ENCODE measurements around the gene TEX22.
"Not testable (repeated sequence)": the region's sequence is repeated elsewhere in the genome, so short reads cannot be mapped to it uniquely, and the experiment has no call there.

The TEX22 gene

DNA sequence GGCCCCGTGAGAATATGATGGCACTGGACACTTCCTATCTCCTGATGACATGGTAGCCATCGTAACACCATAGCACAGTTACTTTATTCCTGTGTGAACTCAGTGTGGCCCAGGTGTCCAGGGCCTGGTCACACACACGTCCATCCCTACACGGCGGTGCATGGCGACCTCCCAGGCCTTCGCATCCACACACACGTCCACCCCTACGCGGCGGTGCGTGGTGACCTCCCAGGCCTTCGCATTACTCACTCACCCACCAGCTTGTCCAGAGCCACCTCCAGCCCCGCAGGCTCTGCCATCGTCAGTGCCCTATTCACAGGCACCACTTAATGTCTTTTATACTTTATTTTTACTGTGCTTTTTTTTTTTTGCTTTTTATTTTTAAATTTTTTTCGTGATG is 39.4 kb upstream of the TEX22 start:
- no peak overlapping the region for H3K4me3 ChIP-seq (ENCODE audit: low read length)

GRCh38 chr14:105361412-105361811 is 36.9 kb upstream of the TEX22 start:
- not testable (repeated sequence) for DNase-seq (ENCODE audit: low read depth); H3K4me3 ChIP-seq (ENCODE audit: low read length)

More for the DNA sequence above, 39.4 kb upstream of the TEX22 start:
- DNase-seq (ENCODE audit: low read depth) = no peak
- TF ChIP-seq, protein P1, sequence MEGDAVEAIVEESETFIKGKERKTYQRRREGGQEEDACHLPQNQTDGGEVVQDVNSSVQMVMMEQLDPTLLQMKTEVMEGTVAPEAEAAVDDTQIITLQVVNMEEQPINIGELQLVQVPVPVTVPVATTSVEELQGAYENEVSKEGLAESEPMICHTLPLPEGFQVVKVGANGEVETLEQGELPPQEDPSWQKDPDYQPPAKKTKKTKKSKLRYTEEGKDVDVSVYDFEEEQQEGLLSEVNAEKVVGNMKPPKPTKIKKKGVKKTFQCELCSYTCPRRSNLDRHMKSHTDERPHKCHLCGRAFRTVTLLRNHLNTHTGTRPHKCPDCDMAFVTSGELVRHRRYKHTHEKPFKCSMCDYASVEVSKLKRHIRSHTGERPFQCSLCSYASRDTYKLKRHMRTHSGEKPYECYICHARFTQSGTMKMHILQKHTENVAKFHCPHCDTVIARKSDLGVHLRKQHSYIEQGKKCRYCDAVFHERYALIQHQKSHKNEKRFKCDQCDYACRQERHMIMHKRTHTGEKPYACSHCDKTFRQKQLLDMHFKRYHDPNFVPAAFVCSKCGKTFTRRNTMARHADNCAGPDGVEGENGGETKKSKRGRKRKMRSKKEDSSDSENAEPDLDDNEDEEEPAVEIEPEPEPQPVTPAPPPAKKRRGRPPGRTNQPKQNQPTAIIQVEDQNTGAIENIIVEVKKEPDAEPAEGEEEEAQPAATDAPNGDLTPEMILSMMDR (conservative IDR thresholded peaks at IDR 0.05; ENCODE audit: low read length) = no peak

GRCh38 chr14:105363847-105364708 is 34.3 kb upstream of the TEX22 start:
- DNase-seq (ENCODE audit: low read depth) = peak; percentile 73
- TF ChIP-seq, protein P1 (conservative IDR thresholded peaks at IDR 0.05; ENCODE audit: low read length) = no peak
- peak overlapping the region; percentile 29 for H3K4me3 ChIP-seq (ENCODE audit: low read length)

- no peak for DNase-seq (ENCODE audit: low read depth)
- TF ChIP-seq, protein P1 (conservative IDR thresholded peaks at IDR 0.05; ENCODE audit: low read length) = no peak
- no peak overlapping the region for H3K4me3 ChIP-seq (ENCODE audit: low read length)
Measured at GRCh38 chr14:105365101-105365500, 33.2 kb upstream of the TEX22 start.

- no peak for DNase-seq (ENCODE audit: low read depth)
- TF ChIP-seq, protein P1 (conservative IDR thresholded peaks at IDR 0.05; ENCODE audit: low read length) = no peak
- H3K4me3 ChIP-seq (ENCODE audit: low read length) = no peak overlapping the region
Measured at GRCh38 chr14:105365681-105366080, 32.7 kb upstream of the TEX22 start.

- TF ChIP-seq, protein P1 (conservative IDR thresholded peaks at IDR 0.05; ENCODE audit: low read length) = no peak
- H3K4me3 ChIP-seq (ENCODE audit: low read length) = no peak overlapping the region
- DNase-seq (ENCODE audit: low read depth) = no peak
Measured at GRCh38 chr14:105366386-105367074, 31.8 kb upstream of the TEX22 start.

- no peak overlapping the region for H3K4me3 ChIP-seq (ENCODE audit: low read length)
- TF ChIP-seq, protein P1 (conservative IDR thresholded peaks at IDR 0.05; ENCODE audit: low read length) = no peak
- DNase-seq (ENCODE audit: low read depth) = no peak
Measured at GRCh38 chr14:105367116-105368031, 31.0 kb upstream of the TEX22 start.

Measured in AG10803 (cell line).